ELF-1 (cell line): ENCODE data around the gene FAM83C.

ENCODE experiments used
- DNase-seq: peaks from one replicate; pipeline ENCODE4 v3.0.0-alpha.2; 2016; ENCODE audit warnings: low read depth, low spot score

FAM83C gene

GRCh38 chr20:35299780-35300179, 7.6 kb upstream of the FAM83C start:
- DNase-seq: no peak

- no peak for DNase-seq
Observed at GRCh38 chr20:35298264-35298663, 6.0 kb upstream of the FAM83C start.

DNA sequence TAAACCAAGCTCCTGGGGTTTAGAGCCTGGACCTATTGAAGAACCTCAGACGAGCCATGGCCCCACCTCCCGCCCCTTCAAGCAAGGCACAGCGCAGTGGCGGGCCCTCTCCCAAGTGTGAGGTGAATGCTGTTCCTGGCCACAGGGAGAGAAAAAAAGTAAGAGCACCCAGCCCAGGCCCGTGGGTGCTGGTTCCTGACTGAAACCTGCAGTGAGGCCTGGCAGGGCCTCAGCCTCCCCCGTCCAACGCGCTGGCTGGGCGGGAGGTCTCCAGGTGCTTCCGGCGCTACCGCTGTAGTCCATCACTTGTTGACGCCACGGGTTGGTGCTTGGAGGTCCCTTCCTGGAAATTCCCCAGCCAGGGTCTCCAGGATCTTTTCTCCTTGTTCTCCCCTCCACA, 5.5 kb upstream of the FAM83C start:
- DNase-seq: no peak

DNA sequence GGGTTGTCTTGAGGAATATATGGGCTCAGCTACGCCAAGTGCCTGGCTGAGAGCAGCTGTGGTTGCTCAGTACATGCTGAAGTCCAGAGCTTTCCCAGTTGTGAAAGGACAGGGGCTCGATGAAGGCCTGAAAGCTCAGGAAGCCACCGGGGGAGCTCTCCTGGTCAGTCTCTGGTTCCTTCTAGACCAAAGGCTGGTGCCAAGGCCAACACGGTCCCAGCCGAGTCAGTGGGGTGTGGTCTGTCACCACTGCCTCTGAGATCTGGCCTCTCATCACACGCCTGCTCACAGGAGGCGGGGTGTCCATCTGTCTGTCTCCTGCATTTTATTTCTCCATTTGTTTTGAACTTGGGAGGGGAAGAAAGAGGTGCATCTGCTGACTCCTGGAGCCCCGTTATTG, 4.9 kb upstream of the FAM83C start:
- no peak for DNase-seq

DNA sequence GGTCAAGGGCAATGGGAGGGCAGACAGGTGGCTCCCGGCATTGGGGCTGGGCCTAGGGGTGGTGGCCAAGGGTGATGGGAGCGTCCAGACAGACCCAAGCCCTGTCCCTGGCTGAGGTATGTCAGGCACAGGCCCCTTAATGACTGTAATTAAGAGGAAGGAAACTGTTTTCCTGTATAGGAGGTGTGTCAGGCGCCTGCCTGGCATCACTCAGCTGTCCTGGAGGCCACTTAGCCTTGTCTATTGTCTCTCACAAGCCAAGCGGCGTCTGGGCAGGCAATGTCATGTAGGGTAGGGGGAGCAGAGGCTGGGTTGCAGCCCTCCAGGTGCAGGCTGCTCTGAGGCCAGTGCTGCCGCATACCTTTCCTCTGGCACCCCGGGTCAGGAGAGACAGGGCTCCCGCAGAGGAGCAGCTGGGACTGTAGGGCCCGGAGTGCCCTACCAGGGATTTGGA, 3.9 kb upstream of the FAM83C start:
- DNase-seq: peak; percentile 73

DNA sequence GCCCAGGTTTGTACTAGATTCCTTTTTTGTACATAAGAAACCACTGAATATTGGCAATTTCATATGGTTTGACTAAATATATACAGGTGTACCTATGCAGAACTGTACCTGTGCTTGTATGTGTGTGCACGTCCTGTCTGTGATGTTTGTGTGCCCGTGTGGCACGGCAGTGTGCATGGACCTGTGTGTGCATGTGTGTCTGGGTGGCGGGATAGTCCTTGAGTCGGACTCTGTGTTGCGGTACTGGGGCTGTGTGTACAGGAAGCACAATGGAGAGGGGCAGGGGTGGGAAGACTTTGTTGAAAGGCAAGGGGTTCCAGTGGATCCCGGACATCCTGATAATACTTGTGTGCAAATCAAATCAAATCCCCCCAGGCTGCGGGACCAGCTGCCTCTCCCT, 3.4 kb upstream of the FAM83C start:
- no peak for DNase-seq

GRCh38 chr20:35295058-35295457, 2.8 kb upstream of the FAM83C start:
- no peak for DNase-seq

GRCh38 chr20:35294293-35294685, 2.1 kb upstream of the FAM83C start:
- DNase-seq: no peak

- no peak for DNase-seq
Observed at GRCh38 chr20:35293303-35294292, 1.4 kb upstream of the FAM83C start.

- DNase-seq: no peak
Observed at GRCh38 chr20:35292504-35293285, 470 bp upstream of the FAM83C start.

DNA sequence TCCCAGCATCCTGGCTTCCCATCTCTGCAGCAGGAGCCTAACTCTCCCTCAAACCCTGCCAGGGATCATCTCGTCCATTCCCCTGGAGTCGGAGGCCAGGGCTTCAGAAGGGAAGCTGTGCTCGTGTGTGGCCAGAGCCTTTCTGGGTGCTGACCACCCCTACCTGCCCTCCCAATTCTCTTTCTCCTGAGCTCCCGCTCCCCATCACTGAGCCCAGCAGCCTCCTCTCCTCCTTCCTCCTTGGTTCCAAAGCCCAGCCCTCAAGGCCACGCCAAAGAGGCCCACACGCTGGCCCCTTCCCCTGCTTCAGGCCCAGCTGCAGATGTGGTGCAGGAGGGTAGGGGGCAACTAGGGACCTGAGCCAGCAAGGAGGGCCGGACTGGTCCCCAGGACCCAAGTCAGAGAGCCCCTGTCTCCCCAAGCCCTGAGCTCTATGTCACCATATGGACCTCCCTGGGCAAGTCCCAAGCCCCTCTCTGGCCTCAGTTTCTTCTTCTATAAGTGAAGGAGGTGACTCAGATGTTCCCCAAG, 1.3 kb downstream of the FAM83C start:
- DNase-seq: no peak

GRCh38 chr20:35290186-35290886, 1.9 kb downstream of the FAM83C start:
- no peak for DNase-seq

- DNase-seq: no peak
Observed at GRCh38 chr20:35288325-35289060, 3.7 kb downstream of the FAM83C start.

GRCh38 chr20:35287509-35288324, 4.5 kb downstream of the FAM83C start:
- DNase-seq: no peak

GRCh38 chr20:35286899-35287508, 5.2 kb downstream of the FAM83C start:
- no peak for DNase-seq

- no peak for DNase-seq
Observed at GRCh38 chr20:35286077-35286898, 5.9 kb downstream of the FAM83C start.

- no peak for DNase-seq
Observed at GRCh38 chr20:35285806-35286076, 6.5 kb downstream of the FAM83C start.

GRCh38 chr20:35284992-35285805, 7.0 kb downstream of the FAM83C start:
- no peak for DNase-seq
